Small intestine (tissue), 7 donors: ENCODE measurements around the gene FHIT. TPM values are rescaled to one million over a fixed set of nuclear protein-coding genes. Genes with fewer than 3 reads are reported as not detected.

ENCODE experiments used
- DNase-seq, 2 donors: peaks; one replicate each; pipeline versions ENCODE4 v3.0.0 to v3.0.0-alpha.2; 2013
- FAIRE-seq: peaks from 2 replicates; lab custom pipeline; 2012; peaks lifted over from hg19 to GRCh38; lab: Jason Lieb, UNC
- H3K27ac ChIP-seq, 3 donors: one replicate each; pipeline ENCODE4 v1.5.1; 2013; ENCODE audit warnings: low read length in 2 of 3, mild to moderate bottlenecking in 2 of 3, control low read depth in 1 of 3, inconsistent platforms in 1 of 3, low read depth in 1 of 3, moderate library complexity in 1 of 3
- H3K27me3 ChIP-seq, 3 donors: one replicate each; pipeline ENCODE4 v1.6.1; 2013; ENCODE audit warnings: low read length in 3 of 3, inconsistent platforms in 1 of 3; ENCODE audit not compliant: control insufficient read depth in 3 of 3, insufficient read depth in 3 of 3
- H3K36me3 ChIP-seq, 3 donors: one replicate each; pipeline ENCODE4 v1.6.1; 2013; ENCODE audit warnings: low read length in 3 of 3, inconsistent platforms in 1 of 3, low read depth in 1 of 3, mild to moderate bottlenecking in 1 of 3, moderate library complexity in 1 of 3; ENCODE audit not compliant: control insufficient read depth in 3 of 3, insufficient read depth in 2 of 3
- H3K4me1 ChIP-seq, 3 donors: one replicate each; pipeline ENCODE4 v1.6.1; 2013; ENCODE audit warnings: low read length in 2 of 3, inconsistent platforms in 1 of 3, low read depth in 1 of 3, mild to moderate bottlenecking in 1 of 3, moderate library complexity in 1 of 3; ENCODE audit not compliant: control insufficient read depth in 3 of 3, insufficient read depth in 2 of 3
- H3K4me3 ChIP-seq, 3 donors: one replicate each; pipeline ENCODE4 v1.5.1; 2013; ENCODE audit warnings: low read length in 3 of 3, control low read depth in 1 of 3, inconsistent platforms in 1 of 3, low read depth in 1 of 3, mild to moderate bottlenecking in 1 of 3, moderate library complexity in 1 of 3
- H3K9me3 ChIP-seq, 2 donors: one replicate each; pipeline ENCODE4 v1.6.1; 2013; ENCODE audit warnings: low read depth in 1 of 2, low read length in 1 of 2; ENCODE audit not compliant: control insufficient read depth in 2 of 2, insufficient read depth in 1 of 2
- WGBS, 3 donors: extraction: QIAGEN DNeasy Blood & Tissue Kit; methylation state at CpG; one replicate each; pipeline ENCODE4 v1.1.7; 2013; 5-methylcytosine and 5-hydroxymethylcytosine counted together
- polyA plus RNA-seq, 4 donors: library from polyadenylated mRNA; stranded (reverse) in 3 of 4; unstranded in 1 of 4; fragments of 200-250 nt in 3 of 4; fragments of 120-200 nt in 1 of 4; gene quantifications; one replicate each; pipeline versions ENCODE4 v1.2.1 to v1.2.3, GENCODE V29; 2013
- donor health status: healthy with polysubstance abuse.
- donor health status: control.
- donor health status: control.
- donor health status: Bipolar disorder and iron deficiency.
- donor health status: healthy.

FHIT gene
- polyA plus RNA-seq, 4 donors: 4.4 to 30.4 (median 7.0) TPM

- H3K27me3 ChIP-seq: no peaks in the 10 kb centered on the region
Observed at GRCh38 chr3:59925946-59926345, 1325.3 kb downstream of the FHIT start.

GRCh38 chr3:59922192-59922591, 1329.1 kb downstream of the FHIT start:
- H3K27ac ChIP-seq: no peak overlapping the region
- H3K4me3 ChIP-seq: no peak overlapping the region
- DNase-seq (no peak), FAIRE-seq (no peak)
- 93 to 95% (median 94%) methylated on average over 7 of the region's 7 CpGs for WGBS, 3 donors
- H3K9me3 ChIP-seq: peaks cover 0 to 4% of the 10 kb centered on the region in 2 donors
- no peaks in the 10 kb centered on the region for H3K4me1 ChIP-seq
- H3K36me3 ChIP-seq: no peaks in the 10 kb centered on the region
- no peaks in the 10 kb centered on the region for H3K27me3 ChIP-seq

More at GRCh38 chr3:59925946-59926345, 1325.3 kb downstream of the FHIT start:
- no peak overlapping the region for H3K27ac ChIP-seq
- no peaks in the 10 kb centered on the region for H3K4me1 ChIP-seq
- no peaks in the 10 kb centered on the region for H3K36me3 ChIP-seq
- FAIRE-seq (no peak), DNase-seq (no peak)
- no peak overlapping the region for H3K4me3 ChIP-seq
- H3K9me3 ChIP-seq: peaks cover 0 to 4% of the 10 kb centered on the region in 2 donors

GRCh38 chr3:59920822-59921221, 1330.4 kb downstream of the FHIT start:
- 91 to 92% (median 92%) methylated on average over 5 of the region's 5 CpGs for WGBS, 3 donors

GRCh38 chr3:59919586-59919985, 1331.7 kb downstream of the FHIT start:
- DNase-seq (no peak), FAIRE-seq (no peak)
- Histone ChIP-seq H3K36me3 (no peaks in the 10 kb centered on the region), H3K4me1 (no peaks in the 10 kb centered on the region), H3K27me3 (no peaks in the 10 kb centered on the region), H3K27ac (no peak overlapping the region), H3K4me3 (no peak overlapping the region), H3K9me3 (peaks cover 0 to 4% of the 10 kb centered on the region in 2 donors)
- 93 to 95% (median 95%) methylated on average over 2 of the region's 2 CpGs for WGBS, 3 donors

More at GRCh38 chr3:59920822-59921221, 1330.4 kb downstream of the FHIT start:
- DNase-seq (no peak), FAIRE-seq (no peak)
- H3K4me1 ChIP-seq: no peaks in the 10 kb centered on the region
- H3K9me3 ChIP-seq: peaks cover 0 to 4% of the 10 kb centered on the region in 2 donors
- no peak overlapping the region for H3K4me3 ChIP-seq
- no peaks in the 10 kb centered on the region for H3K27me3 ChIP-seq
- H3K36me3 ChIP-seq: no peaks in the 10 kb centered on the region
- no peak overlapping the region for H3K27ac ChIP-seq

GRCh38 chr3:59914251-59914650, 1337.0 kb downstream of the FHIT start:
- Histone ChIP-seq H3K36me3 (no peaks in the 10 kb centered on the region), H3K27ac (no peak overlapping the region), H3K4me1 (no peaks in the 10 kb centered on the region), H3K4me3 (no peak overlapping the region), H3K9me3 (no peaks in the 10 kb centered on the region), H3K27me3 (no peaks in the 10 kb centered on the region)
- FAIRE-seq: no peak
- WGBS, 3 donors: 72 to 84% (median 76%) methylated on average over 6 of the region's 6 CpGs
- DNase-seq: no peak

- H3K36me3 ChIP-seq: no peaks in the 10 kb centered on the region
- no peak overlapping the region for H3K27ac ChIP-seq
- 82 to 95% (median 93%) methylated on average over 1 of the region's 1 CpG for WGBS, 3 donors
- no peak for DNase-seq
- FAIRE-seq: no peak
- H3K4me1 ChIP-seq: no peaks in the 10 kb centered on the region
- no peaks in the 10 kb centered on the region for H3K9me3 ChIP-seq
- H3K27me3 ChIP-seq: no peaks in the 10 kb centered on the region
- H3K4me3 ChIP-seq: no peak overlapping the region
Observed at GRCh38 chr3:59913645-59914044, 1337.6 kb downstream of the FHIT start.

GRCh38 chr3:59908701-59909100, 1342.6 kb downstream of the FHIT start:
- Histone ChIP-seq H3K4me1 (no peaks in the 10 kb centered on the region), H3K27ac (no peak overlapping the region), H3K4me3 (no peak overlapping the region), H3K9me3 (no peaks in the 10 kb centered on the region), H3K36me3 (no peaks in the 10 kb centered on the region), H3K27me3 (no peaks in the 10 kb centered on the region)
- 90 to 97% (median 90%) methylated on average over 2 of the region's 2 CpGs for WGBS, 3 donors
- FAIRE-seq (no peak), DNase-seq (no peak)

- H3K27me3 ChIP-seq: no peaks in the 10 kb centered on the region
- H3K36me3 ChIP-seq: no peaks in the 10 kb centered on the region
- H3K27ac ChIP-seq: no peak overlapping the region
- no peaks in the 10 kb centered on the region for H3K4me1 ChIP-seq
- FAIRE-seq (no peak), DNase-seq (peak in 1 of 2 donors; percentile 10)
- no peak overlapping the region for H3K4me3 ChIP-seq
- H3K9me3 ChIP-seq: no peaks in the 10 kb centered on the region
- 83 to 90% (median 87%) methylated on average over 2 of the region's 2 CpGs for WGBS, 3 donors
Observed at GRCh38 chr3:59908280-59908679, 1343.0 kb downstream of the FHIT start.

GRCh38 chr3:59904296-59904695, 1347.0 kb downstream of the FHIT start:
- no peaks in the 10 kb centered on the region for H3K9me3 ChIP-seq
- no peaks in the 10 kb centered on the region for H3K4me1 ChIP-seq
- WGBS, 3 donors: 88 to 94% (median 88%) methylated on average over 3 of the region's 3 CpGs
- H3K27me3 ChIP-seq: no peaks in the 10 kb centered on the region
- DNase-seq (no peak), FAIRE-seq (no peak)
- H3K4me3 ChIP-seq: no peak overlapping the region
- no peaks in the 10 kb centered on the region for H3K36me3 ChIP-seq
- no peak overlapping the region for H3K27ac ChIP-seq
